Chondrocyte (in vitro differentiated cells): Measurements from ENCODE around the gene CLEC19A. TPM values are rescaled to one million over a fixed set of nuclear protein-coding genes. Genes with fewer than 3 reads are reported as not detected.

Source experiments
- DNase-seq: peaks from one replicate; pipeline ENCODE4 v3.0.0; 2021; ENCODE audit warnings: mixed read lengths, low spot score
- H3K27ac Mint-ChIP-seq: one replicate; pipeline ENCODE4 v1.8.0; 2021; ENCODE audit warnings: mild to moderate bottlenecking, moderate library complexity, mixed read lengths; ENCODE audit not compliant: unreplicated experiment
- H3K27me3 Mint-ChIP-seq: 2 replicates; pipeline ENCODE4 v1.8.0; 2021; ENCODE audit warnings: low read depth, mixed read lengths
- H3K36me3 Mint-ChIP-seq: 2 replicates; pipeline ENCODE4 v1.8.0; 2021; ENCODE audit warnings: low read depth, mixed read lengths
- H3K4me1 Mint-ChIP-seq: 2 replicates; pipeline ENCODE4 v1.8.0; 2021; ENCODE audit warnings: low read depth, mild to moderate bottlenecking, mixed read lengths
- H3K4me3 Mint-ChIP-seq: one replicate; pipeline ENCODE4 v1.8.0; 2021; ENCODE audit warnings: mild to moderate bottlenecking, moderate library complexity, mixed read lengths; ENCODE audit not compliant: unreplicated experiment
- H3K9me3 Mint-ChIP-seq: 2 replicates; pipeline ENCODE4 v1.8.0; 2021; ENCODE audit warnings: low read depth, mixed read lengths
- CTCF ChIP-seq: fragments of 200-600 bp; sonication (generic); IDR thresholded peaks from 2 replicates; pipeline ENCODE4 v1.5.0; 2021; ENCODE audit warnings: antibody characterized with exemption, mild to moderate bottlenecking, moderate library complexity
- total RNA-seq: library from RNA; stranded (reverse); gene quantifications from 3 replicates; pipeline ENCODE4 v1.2.1, GENCODE V29; 2021

The CLEC19A gene
- total RNA-seq, 1 donor from 2014 or later: not detected

DNA sequence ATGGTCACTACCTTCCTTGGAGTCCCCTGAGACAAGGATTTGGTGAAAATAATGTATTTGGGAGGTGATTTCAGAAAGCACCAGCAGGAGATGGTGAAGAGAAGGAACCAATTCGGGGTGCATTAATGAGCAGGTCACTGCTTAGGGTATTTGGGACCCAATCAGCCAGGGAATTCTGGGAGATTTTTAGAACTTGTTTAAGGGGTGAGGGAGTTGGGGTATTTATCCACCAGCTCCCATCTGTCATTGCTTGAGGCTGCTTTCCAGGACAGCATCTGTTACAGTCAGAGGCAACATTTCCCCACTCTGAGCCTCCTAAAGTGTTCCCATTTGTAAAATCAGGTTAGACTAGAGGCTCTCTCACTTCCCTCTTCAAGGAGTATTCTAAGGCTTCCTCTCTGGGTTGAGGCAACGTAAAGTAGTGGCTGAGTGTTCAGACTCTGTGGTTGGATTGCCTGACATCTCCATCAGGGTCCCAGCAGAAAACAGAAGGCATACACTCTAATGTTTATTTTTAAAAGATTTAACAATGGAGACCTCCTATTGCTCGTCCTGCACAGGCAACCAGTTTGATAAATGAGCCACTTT, 60.9 kb downstream of the CLEC19A start:
- TF ChIP-seq CTCF: no peak
- Mint-ChIP-seq H3K4me1 (no peaks in the 10 kb centered on the region), H3K4me3 (no peak overlapping the region), H3K9me3 (peaks cover 5% of the 10 kb centered on the region), H3K36me3 (no peaks in the 10 kb centered on the region), H3K27ac (no peak overlapping the region), H3K27me3 (peaks cover 14% of the 10 kb centered on the region)
- DNase-seq: no peak

- no peak for TF ChIP-seq CTCF
- H3K4me3 Mint-ChIP-seq: no peak overlapping the region
- no peak overlapping the region for H3K27ac Mint-ChIP-seq
- DNase-seq: no peak
- H3K36me3 Mint-ChIP-seq: no peaks in the 10 kb centered on the region
- no peaks in the 10 kb centered on the region for H3K9me3 Mint-ChIP-seq
- H3K4me1 Mint-ChIP-seq: no peaks in the 10 kb centered on the region
- H3K27me3 Mint-ChIP-seq: peaks cover 16% of the 10 kb centered on the region
These were observed 62.6 kb downstream of the CLEC19A start for GRCh38 chr16:19348125-19348524.

- no peak overlapping the region for H3K27ac Mint-ChIP-seq
- H3K9me3 Mint-ChIP-seq: no peaks in the 10 kb centered on the region
- no peak overlapping the region for H3K4me3 Mint-ChIP-seq
- TF ChIP-seq CTCF: no peak
- DNase-seq: no peak
- no peaks in the 10 kb centered on the region for H3K4me1 Mint-ChIP-seq
- H3K36me3 Mint-ChIP-seq: no peaks in the 10 kb centered on the region
- H3K27me3 Mint-ChIP-seq: peaks cover 16% of the 10 kb centered on the region
These were observed 63.2 kb downstream of the CLEC19A start for GRCh38 chr16:19348578-19349315.

DNA sequence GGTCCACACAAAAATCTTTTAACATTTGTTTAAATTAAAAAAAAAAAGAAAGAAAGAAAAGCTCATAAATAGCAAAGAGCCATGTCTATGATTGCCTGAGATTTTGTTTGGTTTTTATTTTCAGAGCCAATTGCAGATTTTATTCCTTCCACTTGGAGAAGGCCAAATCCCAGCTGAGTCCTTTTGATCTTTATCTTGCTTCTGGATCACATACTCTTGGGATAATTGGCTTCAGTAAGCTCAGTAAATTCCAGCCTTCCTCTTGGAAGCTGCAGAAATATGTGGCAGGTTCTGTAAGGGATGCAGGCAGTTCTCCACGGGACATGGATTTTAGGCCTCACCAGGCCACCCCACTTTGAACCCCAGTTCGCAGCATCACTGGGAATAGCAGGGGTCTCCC, 68.8 kb downstream of the CLEC19A start:
- Mint-ChIP-seq H3K27me3 (peaks cover 8% of the 10 kb centered on the region), H3K27ac (no peak overlapping the region), H3K9me3 (no peaks in the 10 kb centered on the region), H3K4me1 (no peaks in the 10 kb centered on the region), H3K36me3 (no peaks in the 10 kb centered on the region), H3K4me3 (no peak overlapping the region)
- TF ChIP-seq CTCF: no peak
- no peak for DNase-seq

DNA sequence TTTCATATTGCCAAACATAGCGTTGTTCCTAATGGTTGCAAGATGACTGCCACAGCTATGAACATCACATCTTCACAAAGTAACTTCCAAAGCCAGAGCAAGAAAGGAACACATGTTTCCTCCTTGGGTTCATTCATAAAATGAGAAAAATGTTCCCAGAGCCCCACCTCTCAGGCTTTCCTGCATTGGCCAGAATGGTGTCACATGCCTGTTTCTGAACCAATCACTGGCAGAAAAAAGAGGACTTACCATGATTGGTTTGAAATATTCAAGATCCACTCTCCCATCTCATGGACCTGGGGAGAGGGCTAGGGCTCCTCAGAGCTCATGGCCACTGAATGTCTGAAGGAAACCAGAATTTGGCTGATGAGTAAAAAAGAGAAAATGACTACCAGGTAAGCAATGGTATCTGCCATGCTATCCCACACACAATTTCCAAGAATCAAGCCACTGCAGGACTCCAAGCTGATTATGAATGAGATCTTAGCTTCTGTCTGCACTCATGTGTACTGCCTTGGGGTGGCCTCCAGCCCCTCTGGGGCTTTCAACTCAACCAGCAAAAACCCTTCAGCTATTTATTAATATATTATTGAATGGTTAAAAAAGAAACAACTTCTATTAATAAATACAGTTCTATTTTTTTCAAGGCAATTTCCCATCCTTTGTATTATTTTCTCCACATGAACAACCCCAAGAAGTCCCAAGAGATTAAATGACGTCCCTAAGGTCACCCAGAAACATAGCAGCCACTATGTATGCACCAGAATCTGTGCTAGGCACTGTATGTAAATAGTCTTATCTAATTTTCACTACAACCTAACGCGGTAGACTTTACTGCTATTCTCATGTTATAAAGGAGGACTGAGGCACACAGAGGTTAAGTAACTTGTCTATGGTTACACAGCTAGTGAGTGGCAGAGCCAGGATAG, 70.8 kb downstream of the CLEC19A start:
- no peak overlapping the region for H3K27ac Mint-ChIP-seq
- DNase-seq: no peak
- peaks cover 11% of the 10 kb centered on the region for H3K27me3 Mint-ChIP-seq
- no peaks in the 10 kb centered on the region for H3K36me3 Mint-ChIP-seq
- no peaks in the 10 kb centered on the region for H3K4me1 Mint-ChIP-seq
- H3K4me3 Mint-ChIP-seq: no peak overlapping the region
- no peaks in the 10 kb centered on the region for H3K9me3 Mint-ChIP-seq
- no peak for TF ChIP-seq CTCF
